GM18909 (cell line): ENCODE data around the gene DPF3.
"Not testable (repeated sequence)": the region's sequence is repeated elsewhere in the genome, so short reads cannot be mapped to it uniquely, and the experiment has no call there.

Experiments used
- ATAC-seq: cut with Tn5 transposase; IDR thresholded peaks from one replicate; pipeline ENCODE4 v1.9.1; 2021; ENCODE audit warnings: mild to moderate bottlenecking; ENCODE audit not compliant: unreplicated experiment, poor library complexity

Gene DPF3

DNA sequence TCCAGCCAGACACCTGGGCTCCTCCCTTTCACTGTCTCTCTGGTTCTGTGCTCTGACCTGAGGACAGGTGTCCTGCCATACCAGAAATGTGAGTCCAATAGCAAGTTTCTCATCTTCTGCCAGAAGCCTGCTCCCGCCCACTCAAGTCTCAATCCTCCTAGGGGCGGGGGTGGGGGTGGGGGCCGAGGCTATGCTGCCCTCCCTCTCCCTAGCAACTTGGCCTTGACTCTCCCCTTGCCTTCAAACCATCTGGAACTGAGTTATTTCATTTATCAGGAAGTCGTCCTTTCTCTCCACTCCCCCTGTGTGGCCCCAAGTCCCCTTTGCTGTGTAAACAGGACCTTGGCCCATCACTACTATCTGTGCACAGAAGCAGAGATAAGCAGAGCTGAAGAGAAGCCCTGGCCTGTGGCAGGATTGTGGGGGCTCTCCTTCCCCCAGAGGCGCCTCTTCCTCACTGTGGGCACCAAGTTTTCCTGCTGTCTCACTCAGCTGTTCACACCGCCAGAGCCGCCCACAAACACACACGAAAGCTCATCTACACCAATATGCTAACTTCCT lies 117.1 kb downstream of the DPF3 start:
- ATAC-seq, result no peak

DNA sequence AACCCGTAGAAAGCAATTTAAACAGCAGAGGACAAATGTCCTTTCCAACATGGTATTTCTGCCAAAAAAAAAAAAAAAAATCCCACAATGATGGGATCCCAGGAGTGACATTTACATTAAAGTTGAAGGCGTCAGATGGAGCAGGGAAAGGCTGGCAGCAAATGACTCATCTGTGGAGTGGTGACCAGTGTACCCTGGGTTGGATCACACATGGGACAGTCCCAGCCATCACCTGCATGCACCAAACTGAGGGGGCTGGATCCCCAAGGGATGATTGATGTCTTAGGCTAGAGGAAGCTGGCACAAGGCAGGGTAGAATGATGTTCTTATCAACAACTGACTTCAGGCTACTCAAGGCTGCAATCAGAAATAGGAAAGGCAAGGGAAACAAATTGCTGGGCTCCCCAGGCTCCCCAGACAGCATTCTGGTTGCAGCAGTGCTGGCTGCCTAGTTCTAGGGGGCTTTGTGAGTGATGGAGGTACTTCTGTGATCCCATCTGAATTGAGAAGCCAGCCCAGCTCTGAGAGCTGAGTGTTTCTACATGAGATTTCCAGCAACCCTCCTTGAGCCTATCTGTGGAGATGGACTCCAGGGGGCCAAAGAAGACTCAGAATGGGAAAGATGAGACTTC lies 117.9 kb downstream of the DPF3 start:
- ATAC-seq, result no peak

DNA sequence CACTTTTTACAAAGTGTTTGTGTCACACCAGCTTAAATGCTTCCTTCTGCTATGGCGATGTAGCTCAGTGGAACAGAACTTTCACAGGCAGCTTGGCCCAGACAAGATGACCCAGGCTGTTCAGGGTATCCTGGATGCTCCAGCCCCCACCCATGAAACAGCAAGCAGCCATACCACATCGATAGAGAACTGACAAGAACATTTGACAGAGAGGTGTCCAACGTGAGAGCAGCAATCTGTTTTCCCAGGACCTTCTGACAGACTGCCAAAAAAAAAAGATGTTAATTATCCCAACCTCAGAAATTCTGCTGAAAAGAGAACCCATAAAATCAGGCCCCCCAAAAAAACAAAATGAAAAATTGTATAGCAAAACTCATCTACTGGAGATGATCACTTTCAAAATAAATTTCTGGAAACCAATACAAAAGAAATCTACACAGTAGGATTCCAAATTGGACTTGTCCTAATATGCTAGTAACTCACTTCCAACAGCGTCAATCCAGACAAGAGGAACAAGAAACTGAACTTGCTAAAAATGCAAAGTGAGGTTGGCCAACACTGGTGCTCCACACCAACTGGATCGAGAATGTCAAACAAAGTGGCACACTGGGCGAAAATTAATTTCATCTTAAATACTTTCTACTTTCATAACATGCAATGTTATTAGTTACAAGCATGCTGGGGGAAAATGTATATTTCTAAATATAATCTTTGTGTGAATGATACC lies 118.8 kb downstream of the DPF3 start:
- ATAC-seq, result no peak

DNA sequence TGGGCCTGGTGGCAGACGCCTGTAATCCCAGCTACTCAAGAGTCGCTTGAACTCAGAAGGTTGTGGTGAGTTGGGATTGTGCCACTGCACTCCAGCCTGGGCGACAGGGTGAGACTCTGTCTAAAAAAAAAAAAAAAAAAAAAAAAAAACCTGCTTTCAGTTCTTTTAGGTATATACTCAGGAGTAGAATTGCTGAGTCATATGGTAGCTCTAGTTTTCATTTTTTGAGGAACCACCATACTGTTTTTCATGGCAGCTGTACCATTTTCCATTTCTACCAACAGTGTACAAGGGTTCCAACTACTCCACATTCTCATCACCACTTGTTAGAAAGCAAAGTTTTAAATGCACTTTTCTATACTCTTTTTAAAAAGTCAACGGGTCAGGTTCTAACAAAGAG lies 119.8 kb downstream of the DPF3 start:
- ATAC-seq, result no peak

DNA sequence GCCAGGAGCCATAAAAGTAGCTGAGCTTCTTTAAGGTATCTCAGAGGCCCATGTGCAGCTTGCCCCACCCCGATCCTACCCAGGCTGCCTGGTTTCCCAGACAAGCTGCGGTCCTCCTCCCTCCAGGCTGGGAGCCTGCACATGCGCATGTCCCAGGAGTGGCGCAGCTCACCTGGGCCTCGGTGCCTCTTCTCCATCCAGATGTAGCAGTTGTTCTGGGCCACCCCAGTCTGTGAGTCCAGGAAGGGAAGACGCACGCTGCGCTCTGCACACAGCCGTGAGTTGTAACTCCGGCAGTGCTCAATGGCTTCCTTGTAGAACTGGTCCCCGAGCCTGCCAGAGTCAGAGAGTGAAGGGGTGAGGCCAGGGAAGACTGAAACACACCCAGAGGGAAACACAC lies 122.3 kb downstream of the DPF3 start:
- ATAC-seq, result no peak

DNA sequence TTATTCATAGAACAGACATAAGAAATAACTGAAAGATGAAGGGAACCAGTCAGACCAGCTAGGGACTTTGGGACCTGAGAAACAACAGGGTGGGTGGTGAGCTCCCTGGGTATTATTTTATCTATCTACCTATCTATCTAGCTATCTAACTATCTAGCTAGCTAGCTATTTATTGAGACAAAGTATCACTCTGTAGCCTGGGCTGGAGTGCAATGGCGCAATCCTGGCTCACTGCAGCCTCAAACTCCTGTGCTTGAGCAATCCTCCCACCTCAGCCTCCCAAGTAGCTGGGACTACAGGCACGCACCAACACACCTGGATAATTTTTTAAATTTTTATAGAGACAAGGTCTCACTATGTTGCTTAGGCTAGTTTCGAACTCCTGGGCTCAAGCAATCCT lies 127.6 kb downstream of the DPF3 start:
- ATAC-seq, result no peak

DNA sequence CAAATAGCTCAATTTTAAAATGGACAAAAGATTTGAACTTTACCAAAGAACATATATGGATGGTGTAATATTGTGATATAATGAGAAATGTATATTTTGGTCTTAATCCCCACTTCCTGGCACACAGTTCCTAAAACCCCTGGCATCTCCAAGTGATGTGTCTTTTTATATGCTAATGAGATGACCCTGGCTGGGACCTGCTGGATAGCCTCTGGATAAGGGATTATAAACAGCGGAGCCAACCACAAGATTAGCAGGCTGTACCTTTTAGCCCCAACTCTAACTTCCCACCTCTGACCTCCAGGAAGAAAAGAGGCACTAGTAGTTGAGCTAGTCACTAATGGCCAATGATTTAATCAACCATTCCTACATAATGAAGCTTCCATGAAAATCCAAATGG lies 130.0 kb downstream of the DPF3 start:
- no peak for ATAC-seq

DNA sequence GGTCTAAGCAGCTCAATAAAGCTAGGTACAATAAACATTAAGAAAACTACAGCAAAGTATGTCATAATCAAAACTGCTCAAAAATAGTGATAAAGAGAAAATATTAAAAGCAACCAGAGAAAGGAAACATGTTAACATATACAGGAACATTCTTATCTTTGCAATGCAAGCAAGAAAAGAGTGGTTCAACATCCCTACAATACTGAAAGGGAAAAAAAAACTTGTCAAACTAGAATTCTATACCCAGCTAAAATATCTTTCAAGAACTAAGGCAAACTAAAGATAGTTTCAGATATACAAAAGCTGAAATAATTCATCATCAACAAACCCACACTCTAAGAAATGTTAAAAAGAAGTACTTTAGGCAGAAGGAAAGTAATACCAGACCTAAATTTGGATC lies 134.2 kb downstream of the DPF3 start:
- no peak for ATAC-seq

DNA sequence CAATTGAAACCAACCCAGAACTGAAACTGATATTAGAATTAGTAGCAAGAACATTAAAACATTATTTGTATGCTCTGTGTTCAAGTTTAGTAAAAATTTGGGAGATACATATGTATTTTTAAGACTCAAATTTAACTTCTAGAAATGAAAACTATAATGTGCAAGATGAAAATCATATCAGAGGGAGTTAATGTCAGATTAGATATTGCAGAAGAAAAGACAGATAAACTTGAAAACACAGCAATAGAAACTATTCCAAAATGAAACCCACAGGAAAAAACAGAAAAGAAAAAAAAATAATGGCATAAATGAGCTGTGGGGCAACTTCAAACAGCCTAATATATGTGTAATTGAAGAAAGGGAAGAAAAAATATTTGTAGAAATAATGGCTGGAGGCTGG lies 134.9 kb downstream of the DPF3 start:
- ATAC-seq, result no peak

DNA sequence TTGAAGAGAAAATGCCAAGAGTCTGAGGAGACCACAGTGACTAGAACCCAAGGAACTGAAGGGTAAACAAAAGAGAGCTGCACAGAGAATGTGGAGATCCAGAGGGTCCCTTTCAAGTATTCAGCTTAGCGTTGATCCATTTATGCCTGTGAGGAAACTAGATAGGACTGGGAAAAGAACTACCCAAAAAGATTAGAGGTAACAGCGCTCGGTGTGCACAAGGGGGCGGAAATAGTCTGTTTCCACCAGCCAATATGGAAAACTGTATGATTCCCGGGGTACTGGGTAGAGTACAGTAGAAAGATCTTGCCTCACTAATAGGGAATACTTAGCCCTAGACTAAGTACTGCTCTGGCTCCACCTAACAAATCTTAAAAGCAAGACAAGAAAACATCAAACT lies 135.5 kb downstream of the DPF3 start:
- ATAC-seq, result no peak

DNA sequence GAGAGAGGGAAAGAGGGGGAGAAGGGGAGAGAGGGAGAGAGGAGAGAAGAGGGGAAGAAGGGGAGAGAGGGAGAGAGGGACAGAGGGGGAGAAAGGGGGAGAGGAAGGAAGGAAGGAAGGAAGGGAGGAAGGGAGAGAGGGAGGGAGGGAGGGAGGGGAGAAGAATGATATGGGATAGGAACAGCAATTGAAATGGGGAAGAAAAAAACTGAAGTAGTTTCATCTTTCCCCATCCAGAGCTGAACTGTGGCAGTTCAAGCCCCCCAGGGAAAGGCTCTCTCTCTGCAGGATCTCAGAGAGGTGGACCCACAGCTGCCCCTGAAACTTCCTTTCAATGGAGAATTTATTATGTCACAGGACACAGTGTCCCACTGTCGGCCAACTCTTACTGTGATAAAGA lies 136.9 kb downstream of the DPF3 start:
- no peak for ATAC-seq

DNA sequence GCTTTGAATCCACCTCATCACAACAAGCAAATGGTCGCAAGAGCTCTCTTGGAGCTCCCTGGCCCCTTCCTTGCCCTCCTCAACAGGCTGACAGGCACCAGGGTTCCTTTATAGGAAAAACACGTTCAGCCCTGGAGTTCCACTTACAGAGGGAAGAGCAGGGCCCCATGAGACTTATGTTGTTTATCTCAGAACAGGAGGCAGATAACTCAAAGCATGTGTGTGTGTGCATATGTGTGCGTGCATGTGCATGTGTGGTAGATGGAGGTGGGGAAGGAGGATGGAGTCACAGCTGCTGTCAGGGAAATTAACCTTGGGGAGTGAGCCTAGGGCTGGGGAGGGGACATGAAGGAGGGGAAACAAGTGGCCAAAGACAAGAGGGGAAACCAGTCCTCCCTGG lies 138.1 kb downstream of the DPF3 start:
- ATAC-seq, result no peak

DNA sequence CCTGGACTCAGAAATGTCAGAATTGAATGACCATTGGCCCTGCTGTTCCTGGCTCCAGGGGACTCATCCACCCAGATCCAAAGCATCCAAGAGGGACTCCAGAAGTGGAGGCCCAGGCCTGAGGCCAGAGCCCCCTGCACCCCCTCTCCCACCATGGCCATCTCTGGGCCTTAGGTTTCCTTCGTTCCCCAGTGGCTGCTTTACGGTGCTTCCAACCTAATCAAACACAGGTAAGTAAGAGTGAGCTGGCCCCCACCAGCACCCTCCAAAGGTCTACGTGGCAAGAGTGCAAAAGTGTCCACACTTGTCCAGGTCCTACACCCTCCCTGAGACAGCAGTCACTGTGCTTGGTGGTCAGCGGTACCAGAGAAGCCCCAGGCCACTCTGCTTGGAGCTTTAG lies 139.0 kb downstream of the DPF3 start:
- no peak for ATAC-seq

DNA sequence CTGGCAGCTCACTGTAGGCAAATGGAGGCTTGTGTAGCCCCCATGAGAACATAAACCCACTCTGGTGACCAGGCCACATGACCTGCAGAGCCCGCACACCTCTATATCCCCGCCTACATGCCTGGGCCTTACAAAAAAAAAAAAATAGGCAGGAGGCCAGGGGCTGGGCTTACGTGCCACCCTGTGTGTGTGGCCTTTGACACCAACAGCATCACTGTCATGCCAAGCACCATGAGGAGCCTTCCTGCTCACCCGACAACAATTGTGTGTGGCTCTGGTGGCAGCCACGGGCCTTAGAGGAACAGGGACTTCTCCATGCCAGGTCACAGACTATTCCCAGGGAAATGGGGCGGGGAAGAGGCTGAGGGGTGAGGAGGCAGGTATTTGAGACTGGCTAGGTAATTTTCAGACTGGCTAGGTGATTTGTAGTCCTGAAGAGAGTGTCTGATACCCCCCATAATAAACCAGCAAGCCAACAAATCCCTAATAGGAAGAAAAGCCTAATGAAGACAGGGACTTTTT lies 140.0 kb downstream of the DPF3 start:
- ATAC-seq, result no peak

DNA sequence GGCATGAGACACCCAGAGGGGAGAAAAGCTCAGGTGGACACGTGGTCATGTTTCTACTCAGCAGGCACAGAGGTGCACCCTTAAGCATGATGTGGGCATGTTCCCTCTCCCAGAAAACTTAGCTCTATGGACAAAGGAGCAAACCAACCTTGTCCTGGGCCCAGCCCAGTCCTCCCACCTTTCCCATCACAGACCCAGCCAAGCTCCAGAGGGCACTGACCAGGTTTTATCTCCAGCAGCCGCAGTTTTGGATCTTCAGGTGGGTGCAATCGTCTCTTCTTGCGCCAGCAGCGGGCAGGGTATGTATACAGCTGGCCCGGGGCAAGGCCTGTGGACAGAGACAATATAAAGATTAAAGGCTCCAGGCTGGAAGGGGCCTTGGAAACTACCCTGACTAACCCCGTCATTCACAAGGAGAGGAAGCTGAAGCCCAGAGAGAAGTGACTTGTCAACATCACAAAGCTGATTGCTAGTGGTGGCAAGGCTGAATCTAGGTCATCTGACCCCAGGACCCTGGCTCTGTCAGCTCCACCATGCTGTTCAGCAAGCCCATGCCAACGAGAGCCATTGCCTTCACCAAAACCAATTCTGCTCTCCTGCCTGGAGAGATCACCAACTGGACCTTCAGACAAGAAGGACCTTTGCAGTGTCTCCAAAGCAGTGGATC lies 140.7 kb downstream of the DPF3 start:
- no peak for ATAC-seq

DNA sequence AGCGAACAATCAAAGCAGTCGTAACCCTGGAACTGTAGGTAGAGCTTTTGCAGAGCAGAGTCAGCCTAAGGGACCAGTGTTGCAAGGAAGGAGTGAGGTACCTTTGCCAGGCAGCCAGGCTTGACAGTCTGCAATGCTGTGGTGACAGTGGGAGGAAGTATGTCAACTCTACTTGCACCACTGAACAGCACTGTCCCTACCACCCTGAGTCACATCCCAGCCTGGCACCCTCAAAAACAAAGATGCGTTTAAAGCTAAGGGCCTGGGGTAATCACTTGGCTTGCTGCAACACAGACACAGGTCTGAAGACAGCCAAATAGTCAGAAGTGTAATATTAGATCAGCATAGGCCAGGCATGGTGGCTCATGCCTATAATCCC lies 141.9 kb downstream of the DPF3 start:
- no peak for ATAC-seq

DNA sequence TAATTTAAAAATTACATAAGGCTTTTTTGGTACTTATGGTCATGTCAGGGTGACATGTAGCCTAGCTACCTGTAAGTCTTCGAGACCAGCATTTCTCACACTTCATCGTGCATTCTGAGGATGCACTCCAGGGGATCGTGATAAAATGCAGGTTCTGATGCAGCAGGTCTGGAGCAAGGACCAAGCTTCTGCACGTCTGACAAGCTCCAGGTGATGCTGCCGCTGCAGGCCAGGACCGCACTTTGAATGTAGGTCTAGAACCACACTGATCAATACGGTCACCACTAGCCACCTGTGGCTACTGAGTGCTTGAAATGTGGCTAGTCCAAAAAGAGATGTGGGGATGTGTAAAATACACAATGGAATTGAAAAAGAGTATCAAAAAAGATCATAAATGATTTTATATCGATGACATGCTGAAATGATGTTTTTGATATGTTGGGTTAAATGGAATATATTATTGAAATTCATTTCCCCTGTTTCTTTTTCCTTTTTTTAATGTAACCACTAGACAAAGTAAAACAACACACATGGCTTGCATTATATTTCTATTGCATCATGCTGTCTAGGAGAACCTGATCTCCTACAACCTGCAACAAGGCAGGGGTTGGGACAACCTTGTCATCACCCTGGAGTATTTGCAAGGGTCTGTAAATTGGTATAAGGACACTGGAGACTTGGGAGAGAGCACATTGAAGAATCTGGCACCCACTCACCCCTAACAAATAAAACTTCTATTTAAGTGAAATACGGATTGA lies 142.4 kb downstream of the DPF3 start:
- no peak for ATAC-seq

DNA sequence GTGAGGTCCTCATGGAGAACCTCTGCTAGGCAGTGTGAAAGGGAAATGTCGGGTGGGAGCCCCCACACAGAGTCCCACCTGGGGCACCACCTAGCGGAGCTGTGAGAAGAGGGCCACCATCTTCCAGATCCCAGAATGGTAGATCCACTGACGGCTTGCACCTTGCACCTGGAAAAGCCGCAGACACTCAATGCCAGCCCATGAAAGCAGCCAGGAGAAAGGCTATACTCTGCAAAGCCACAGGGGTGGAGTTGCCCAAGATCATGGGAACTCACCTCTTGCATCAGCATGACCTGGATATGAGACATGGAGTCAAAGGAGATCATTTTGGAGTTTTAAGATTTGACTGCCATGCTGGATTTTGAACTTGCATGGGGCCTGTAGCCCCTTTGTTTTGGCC lies 145.0 kb downstream of the DPF3 start:
- ATAC-seq, result not testable (repeated sequence)

DNA sequence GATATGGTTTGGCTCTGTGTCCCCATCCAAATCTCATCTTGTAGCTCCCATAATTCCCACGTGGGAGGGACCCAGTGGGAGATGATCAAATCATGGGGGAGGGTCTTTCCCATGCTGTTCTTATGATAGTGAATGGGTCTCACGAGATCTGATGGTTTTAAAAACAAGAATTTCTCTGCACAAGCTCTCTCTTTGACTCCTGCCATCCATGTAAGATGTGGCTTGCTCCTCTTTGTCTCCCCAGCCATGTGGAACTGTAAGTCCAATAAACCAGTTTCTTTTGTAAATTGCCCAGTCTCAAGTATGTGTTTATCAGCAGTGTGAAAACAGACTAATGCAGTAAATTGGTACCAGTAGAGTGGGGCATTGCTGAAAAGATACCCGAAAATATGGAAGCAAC lies 146.2 kb downstream of the DPF3 start:
- no peak for ATAC-seq
